ENCODE measurements around the gene ENOX1. TPM values are rescaled to one million over a fixed set of nuclear protein-coding genes. Genes with fewer than 3 reads are reported as not detected.

The ENOX1 gene
- total and polyA plus RNA-seq, 2 of the 8 experiments (the other 6 are each of a cell fraction or from before 2014, with no cell fraction given) = 0.23 to 0.37 TPM

- TF ChIP-seq CHD7 (IDR thresholded peaks at IDR 0.05; ENCODE audit: insufficient replicate concordance, low read length) = no peak
- no peak for TF ChIP-seq SUZ12 (IDR thresholded peaks at IDR 0.05; ENCODE audit: low read length)
- no peak for TF ChIP-seq BACH1 (IDR thresholded peaks at IDR 0.05; ENCODE audit: low read length)
- TF ChIP-seq POLR2A (IDR thresholded peaks at IDR 0.05; ENCODE audit: control extremely low read depth in 1 of 2, low read depth in 2 of 2, low read length in 2 of 2) = no peak
- no peak for TF ChIP-seq RFX5 (IDR thresholded peaks at IDR 0.05; ENCODE audit: borderline replicate concordance, low read depth, low read length)
- no peak for TF ChIP-seq EZH2 (IDR thresholded peaks at IDR 0.05; ENCODE audit: low read depth, low read length, severe bottlenecking)
Measured at GRCh38 chr13:43266936-43267615, 519.7 kb downstream of the ENOX1 start (continued).

Measured in H1 (cell line).